ENCODE data around the gene RPL9.

Gene RPL9

DNA sequence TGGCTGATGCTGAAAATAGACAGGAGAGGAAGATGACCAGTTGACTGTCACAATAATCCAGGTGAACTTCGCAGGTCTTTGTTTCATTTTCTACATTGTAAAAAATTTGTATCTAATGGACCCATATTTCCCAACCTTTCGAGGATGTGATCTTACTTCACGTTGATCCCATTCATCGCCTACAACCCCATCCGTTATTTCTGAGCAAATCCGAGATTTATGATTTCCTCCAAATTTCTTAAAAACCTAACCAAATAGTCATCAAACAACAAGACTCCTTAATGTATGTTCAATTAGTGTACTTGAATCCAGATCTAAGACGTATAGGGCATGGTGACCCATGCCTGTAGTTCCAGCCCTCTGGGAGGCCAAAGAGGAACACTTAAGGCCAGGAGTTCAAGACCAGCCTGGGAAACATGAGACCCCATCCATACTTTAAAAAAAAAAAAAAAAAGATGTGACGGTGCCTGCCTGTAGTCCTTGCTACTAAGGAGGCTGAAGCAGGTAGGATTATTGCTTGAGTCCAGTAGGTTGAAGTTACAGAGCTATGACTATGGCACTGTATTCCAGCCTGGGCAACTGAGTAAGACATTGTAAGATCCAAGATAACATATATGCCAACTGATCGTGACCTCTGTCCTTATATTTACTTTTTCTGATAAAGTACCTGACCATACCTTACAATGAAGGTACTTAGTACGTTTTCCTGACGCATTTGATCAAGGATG lies 5.7 kb downstream of the RPL9 start:
- no peak overlapping the region for H3K4me3 Mint-ChIP-seq
- no peak for ATAC-seq (ENCODE audit: low read depth)
- peaks cover 7% of the 10 kb centered on the region for H3K4me1 Mint-ChIP-seq
- peak overlapping the region; percentile 48 for H3K27ac Mint-ChIP-seq
- no peaks in the 10 kb centered on the region for H3K9me3 Mint-ChIP-seq
- H3K27me3 Mint-ChIP-seq = no peaks in the 10 kb centered on the region
- H3K36me3 Mint-ChIP-seq = peaks cover 30% of the 10 kb centered on the region
- DNase-seq (ENCODE audit: low spot score in 2 of 2) = no peak

DNA sequence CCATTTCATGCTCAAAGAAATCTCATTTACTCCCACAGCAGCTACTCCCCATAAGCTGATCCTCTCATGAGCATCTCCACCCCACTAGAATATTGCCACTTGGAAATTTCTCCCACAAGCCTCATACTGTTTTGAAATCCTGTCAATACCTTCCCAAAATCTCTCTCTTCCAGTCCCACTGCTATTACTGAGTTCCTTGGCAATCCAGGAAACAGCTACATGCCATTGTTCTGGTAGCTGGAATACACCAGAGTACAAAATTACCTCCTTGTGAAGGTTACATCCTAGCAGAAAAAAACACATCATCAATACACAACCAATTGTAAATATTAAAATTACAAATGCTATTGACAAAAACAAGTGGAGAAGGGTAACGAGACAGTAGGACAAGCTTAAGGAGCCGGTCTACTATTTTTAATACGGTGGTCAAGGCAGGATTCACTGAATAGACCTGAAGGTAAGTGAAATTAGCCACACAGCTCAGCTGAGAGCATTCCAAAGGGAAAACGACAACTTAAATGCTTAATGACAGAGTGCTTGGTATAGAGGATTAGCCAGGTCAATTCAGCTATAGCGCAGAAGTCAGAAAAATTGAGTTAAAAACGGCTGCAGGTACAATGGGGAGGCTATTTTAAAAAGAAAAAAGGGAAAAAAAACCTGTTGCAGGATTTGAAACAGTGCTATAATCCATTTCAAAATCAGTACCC lies 6.4 kb downstream of the RPL9 start:
- H3K27me3 Mint-ChIP-seq = no peaks in the 10 kb centered on the region
- H3K36me3 Mint-ChIP-seq = peaks cover 26% of the 10 kb centered on the region
- H3K4me3 Mint-ChIP-seq = no peak overlapping the region
- H3K9me3 Mint-ChIP-seq = no peaks in the 10 kb centered on the region
- DNase-seq (ENCODE audit: low spot score in 2 of 2) (no peak), ATAC-seq (ENCODE audit: low read depth) (no peak)
- peak overlapping the region; percentile 48 for H3K27ac Mint-ChIP-seq
- H3K4me1 Mint-ChIP-seq = peaks cover 5% of the 10 kb centered on the region

GRCh38 chr4:39451423-39452023 lies 7.2 kb downstream of the RPL9 start:
- ATAC-seq (ENCODE audit: low read depth) (no peak), DNase-seq (ENCODE audit: low spot score in 2 of 2) (no peak)
- Mint-ChIP-seq H3K9me3 (no peaks in the 10 kb centered on the region), H3K4me3 (no peak overlapping the region), H3K27ac (no peak overlapping the region), H3K36me3 (peaks cover 20% of the 10 kb centered on the region), H3K27me3 (no peaks in the 10 kb centered on the region), H3K4me1 (peaks cover 4% of the 10 kb centered on the region)

DNA sequence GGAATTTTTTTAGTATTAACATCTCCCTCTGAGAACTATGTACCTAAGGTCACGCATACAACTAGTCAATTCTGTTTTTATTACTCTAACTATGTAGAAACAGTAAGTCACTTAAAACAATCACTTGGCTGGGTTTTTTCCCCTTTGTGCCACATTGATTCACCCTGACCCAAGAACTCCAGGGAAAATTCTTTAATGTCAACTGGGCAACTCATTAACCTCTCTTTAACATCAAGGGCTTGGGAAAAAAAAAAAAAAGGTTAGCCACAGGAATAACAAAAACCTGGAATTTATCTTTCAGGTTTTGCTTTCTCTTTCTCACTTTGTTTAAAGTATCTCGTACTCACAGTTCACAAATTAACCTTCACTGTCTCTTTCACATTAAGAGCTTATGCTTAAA lies 8.1 kb downstream of the RPL9 start:
- Mint-ChIP-seq H3K9me3 (no peaks in the 10 kb centered on the region), H3K4me1 (peaks cover 4% of the 10 kb centered on the region), H3K4me3 (no peak overlapping the region), H3K36me3 (peaks cover 18% of the 10 kb centered on the region), H3K27ac (peak overlapping the region; percentile 3), H3K27me3 (no peaks in the 10 kb centered on the region)
- DNase-seq (ENCODE audit: low spot score in 2 of 2) (no peak), ATAC-seq (ENCODE audit: low read depth) (no peak)

DNA sequence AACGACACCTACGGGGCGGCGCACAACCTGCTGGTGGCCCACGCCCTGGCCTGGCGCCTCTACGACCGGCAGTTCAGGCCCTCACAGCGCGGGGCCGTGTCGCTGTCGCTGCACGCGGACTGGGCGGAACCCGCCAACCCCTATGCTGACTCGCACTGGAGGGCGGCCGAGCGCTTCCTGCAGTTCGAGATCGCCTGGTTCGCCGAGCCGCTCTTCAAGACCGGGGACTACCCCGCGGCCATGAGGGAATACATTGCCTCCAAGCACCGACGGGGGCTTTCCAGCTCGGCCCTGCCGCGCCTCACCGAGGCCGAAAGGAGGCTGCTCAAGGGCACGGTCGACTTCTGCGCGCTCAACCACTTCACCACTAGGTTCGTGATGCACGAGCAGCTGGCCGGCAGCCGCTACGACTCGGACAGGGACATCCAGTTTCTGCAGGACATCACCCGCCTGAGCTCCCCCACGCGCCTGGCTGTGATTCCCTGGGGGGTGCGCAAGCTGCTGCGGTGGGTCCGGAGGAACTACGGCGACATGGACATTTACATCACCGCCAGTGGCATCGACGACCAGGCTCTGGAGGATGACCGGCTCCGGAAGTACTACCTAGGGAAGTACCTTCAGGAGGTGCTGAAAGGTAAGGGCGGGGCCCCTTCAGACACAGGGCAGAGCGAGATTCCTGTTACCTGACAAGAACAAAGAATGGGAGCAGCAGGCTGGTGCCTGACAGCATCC lies 11.7 kb downstream of the RPL9 start:
- H3K27ac Mint-ChIP-seq = peak overlapping the region; percentile 91
- ATAC-seq (ENCODE audit: low read depth) = peak; percentile 93
- H3K4me1 Mint-ChIP-seq = peaks cover 4% of the 10 kb centered on the region
- H3K27me3 Mint-ChIP-seq = no peaks in the 10 kb centered on the region
- H3K36me3 Mint-ChIP-seq = peaks cover 1% of the 10 kb centered on the region
- H3K9me3 Mint-ChIP-seq = no peaks in the 10 kb centered on the region
- peak overlapping the region; percentile 81 for H3K4me3 Mint-ChIP-seq
- DNase-seq (ENCODE audit: low spot score in 2 of 2) = peak; percentile 78 to 87

DNA sequence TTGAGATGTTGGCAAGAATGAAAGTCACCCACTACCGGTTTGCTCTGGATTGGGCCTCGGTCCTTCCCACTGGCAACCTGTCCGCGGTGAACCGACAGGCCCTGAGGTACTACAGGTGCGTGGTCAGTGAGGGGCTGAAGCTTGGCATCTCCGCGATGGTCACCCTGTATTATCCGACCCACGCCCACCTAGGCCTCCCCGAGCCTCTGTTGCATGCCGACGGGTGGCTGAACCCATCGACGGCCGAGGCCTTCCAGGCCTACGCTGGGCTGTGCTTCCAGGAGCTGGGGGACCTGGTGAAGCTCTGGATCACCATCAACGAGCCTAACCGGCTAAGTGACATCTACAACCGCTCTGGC lies 12.3 kb downstream of the RPL9 start:
- H3K4me1 Mint-ChIP-seq = peaks cover 4% of the 10 kb centered on the region
- H3K9me3 Mint-ChIP-seq = no peaks in the 10 kb centered on the region
- peak overlapping the region; percentile 91 for H3K27ac Mint-ChIP-seq
- ATAC-seq (ENCODE audit: low read depth) (no peak), DNase-seq (ENCODE audit: low spot score in 2 of 2) (no peak)
- no peaks in the 10 kb centered on the region for H3K27me3 Mint-ChIP-seq
- no peaks in the 10 kb centered on the region for H3K36me3 Mint-ChIP-seq
- H3K4me3 Mint-ChIP-seq = peak overlapping the region; percentile 81

- Mint-ChIP-seq H3K27ac (no peak overlapping the region), H3K9me3 (no peaks in the 10 kb centered on the region), H3K4me1 (peaks cover 4% of the 10 kb centered on the region), H3K4me3 (no peak overlapping the region), H3K27me3 (no peaks in the 10 kb centered on the region), H3K36me3 (no peaks in the 10 kb centered on the region)
- ATAC-seq (ENCODE audit: low read depth) (no peak), DNase-seq (ENCODE audit: low spot score in 2 of 2) (no peak)
Measured at GRCh38 chr4:39442998-39443397, 15.7 kb downstream of the RPL9 start.

DNA sequence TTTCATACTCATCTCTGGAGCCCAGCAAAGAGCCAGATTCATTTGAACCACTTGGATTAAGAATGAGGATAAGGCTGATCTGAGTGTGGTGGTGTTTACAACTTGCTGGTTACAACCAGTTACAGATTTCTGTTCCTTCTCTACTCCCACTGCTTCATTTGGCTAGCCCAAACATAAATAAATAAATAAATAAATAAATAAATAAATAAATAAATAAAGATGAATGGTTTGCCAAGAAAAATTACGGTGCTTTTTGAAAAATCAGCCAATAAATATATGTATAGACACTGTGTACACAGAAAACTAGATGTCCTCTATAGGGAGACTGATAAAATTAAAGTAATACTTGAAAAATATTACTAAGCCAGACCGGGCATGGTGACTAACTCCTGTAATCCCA lies 17.1 kb downstream of the RPL9 start:
- DNase-seq (ENCODE audit: low spot score in 2 of 2) = no peak
- Mint-ChIP-seq H3K9me3 (no peaks in the 10 kb centered on the region), H3K4me3 (no peak overlapping the region), H3K27me3 (no peaks in the 10 kb centered on the region), H3K4me1 (no peaks in the 10 kb centered on the region), H3K27ac (no peak overlapping the region), H3K36me3 (no peaks in the 10 kb centered on the region)
- no peak for ATAC-seq (ENCODE audit: low read depth)

DNA sequence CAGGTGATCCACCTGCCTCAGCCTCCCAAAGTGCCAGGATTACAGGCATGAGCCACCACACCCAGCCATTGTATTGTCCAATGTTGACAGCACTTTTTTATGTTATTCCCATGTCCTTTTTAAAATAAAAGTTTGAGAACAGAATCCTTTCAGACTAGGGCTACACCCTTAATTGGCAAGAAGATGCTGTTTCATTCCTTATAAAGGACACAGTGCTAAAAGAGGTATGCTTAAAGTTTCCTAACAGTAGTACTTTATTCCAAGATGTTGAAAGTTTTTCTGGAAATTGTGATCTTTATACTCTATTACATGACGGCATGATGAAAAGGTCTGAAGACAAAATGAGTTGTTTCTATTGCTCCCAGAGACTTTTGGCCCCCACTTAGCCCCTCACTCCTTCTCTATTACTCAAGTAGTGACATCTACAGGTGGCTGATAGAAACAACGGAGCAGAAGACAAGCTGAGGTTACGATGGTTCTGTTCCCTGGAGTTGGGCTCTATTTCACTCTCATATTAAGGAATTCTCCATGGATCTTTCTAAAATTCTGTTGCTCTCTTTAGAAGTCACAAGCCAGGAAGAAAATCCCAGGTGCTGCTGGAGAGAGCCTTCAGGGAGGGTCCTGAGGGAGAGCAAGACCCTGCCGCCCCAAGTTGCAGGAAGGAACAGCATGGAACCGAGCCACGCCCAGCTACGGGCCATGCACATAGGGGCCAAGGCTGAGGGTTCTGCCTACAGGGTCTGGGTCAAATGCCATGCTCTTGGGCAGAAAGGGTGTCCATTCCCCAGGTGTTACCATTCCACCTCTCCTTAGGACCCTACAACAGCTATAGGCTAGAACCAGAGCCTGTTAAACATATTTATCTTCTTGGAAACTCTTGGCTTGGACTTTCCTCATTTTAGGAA lies 22.8 kb downstream of the RPL9 start:
- Mint-ChIP-seq H3K36me3 (no peaks in the 10 kb centered on the region), H3K27ac (no peak overlapping the region), H3K27me3 (no peaks in the 10 kb centered on the region), H3K4me3 (no peak overlapping the region), H3K4me1 (no peaks in the 10 kb centered on the region), H3K9me3 (no peaks in the 10 kb centered on the region)
- ATAC-seq (ENCODE audit: low read depth) (no peak), DNase-seq (ENCODE audit: low spot score in 2 of 2) (no peak)

GRCh38 chr4:39433878-39434492 lies 24.7 kb downstream of the RPL9 start:
- DNase-seq (ENCODE audit: low spot score in 2 of 2) = no peak
- no peak for ATAC-seq (ENCODE audit: low read depth)
- no peaks in the 10 kb centered on the region for H3K27me3 Mint-ChIP-seq

GRCh38 chr4:39429476-39430334 lies 29.0 kb downstream of the RPL9 start:
- DNase-seq (ENCODE audit: low spot score in 2 of 2) (no peak), ATAC-seq (ENCODE audit: low read depth) (no peak)
- Mint-ChIP-seq H3K27ac (no peak overlapping the region), H3K4me1 (no peaks in the 10 kb centered on the region), H3K4me3 (no peak overlapping the region), H3K27me3 (no peaks in the 10 kb centered on the region), H3K36me3 (no peaks in the 10 kb centered on the region), H3K9me3 (no peaks in the 10 kb centered on the region)

More at GRCh38 chr4:39433878-39434492, 24.7 kb downstream of the RPL9 start:
- Mint-ChIP-seq H3K27ac (no peak overlapping the region), H3K36me3 (no peaks in the 10 kb centered on the region), H3K4me3 (no peak overlapping the region), H3K4me1 (no peaks in the 10 kb centered on the region), H3K9me3 (no peaks in the 10 kb centered on the region)

DNA sequence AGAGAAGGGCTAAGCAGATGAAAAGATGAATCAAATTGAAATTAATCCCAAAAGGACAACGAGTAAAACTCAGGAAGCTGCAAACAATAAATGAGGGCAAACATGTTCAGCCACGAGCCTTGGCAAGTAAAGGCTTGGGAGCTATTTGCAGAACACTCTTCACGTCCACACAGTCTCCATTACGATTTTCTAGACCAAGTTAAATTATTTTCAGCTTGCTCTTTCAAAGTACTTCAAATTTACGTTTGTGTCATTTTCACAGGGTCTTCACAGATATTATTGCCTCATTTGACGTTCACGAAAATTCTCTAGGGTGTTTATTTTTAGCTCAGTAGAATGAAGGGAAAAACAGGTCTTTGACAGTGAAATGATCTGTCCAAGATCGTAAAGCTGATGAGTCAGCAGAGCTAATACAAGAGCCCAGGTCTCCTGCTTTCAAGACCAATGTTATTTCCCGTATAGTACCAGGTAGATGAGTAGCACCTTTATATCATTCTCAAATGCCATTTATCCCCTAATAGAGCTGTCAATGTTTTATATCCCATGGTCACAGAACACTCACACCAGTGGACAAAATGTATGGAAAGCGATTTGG lies 31.1 kb downstream of the RPL9 start:
- Mint-ChIP-seq H3K36me3 (no peaks in the 10 kb centered on the region), H3K27ac (no peak overlapping the region), H3K27me3 (no peaks in the 10 kb centered on the region), H3K9me3 (no peaks in the 10 kb centered on the region), H3K4me1 (no peaks in the 10 kb centered on the region), H3K4me3 (no peak overlapping the region)
- DNase-seq (ENCODE audit: low spot score in 2 of 2) (no peak), ATAC-seq (ENCODE audit: low read depth) (no peak)

Data from memory B cell (primary cell).